A549 (cell line): Measurements from ENCODE around the gene SMYD4. TPM values are rescaled to one million over a fixed set of nuclear protein-coding genes. Genes with fewer than 3 reads are reported as not detected.

Experiments
- ATAC-seq, 2 experiments: fragments of 200-7000 bp in 1 of 2; fragments of >200 bp in 1 of 2; cut with Nextera tagmentation in 1 of 2; cut with Tn5 transposase in 1 of 2; 3 replicates each; pipeline versions ENCODE4 v1.8.0 to v1.9.1; 2018 to 2020; ENCODE audit warnings: mild to moderate bottlenecking in 1 of 2, moderate library complexity in 1 of 2
- CTCF ChIA-PET: fragments of 300-600 bp; sonication (Branson Sonifier 250); formaldehyde crosslinking; extraction: SDS; loops from one replicate; lab custom pipeline; 2021; ENCODE audit warnings: antibody characterized with exemption, inconsistent platforms; lab: Yijun Ruan, JAX
- POLR2A ChIA-PET: fragments of 350-600 bp; formaldehyde crosslinking; extraction: SDS; loops from one replicate; lab custom pipeline; 2021; ENCODE audit warnings: antibody characterized with exemption, inconsistent platforms; lab: Yijun Ruan, JAX
- DNase-seq, 2 experiments: peaks; one replicate each; pipeline versions ENCODE4 v3.0.0 to v3.0.0-alpha.2; 2011 to 2016; ENCODE audit warnings: low read depth in 1 of 2, low spot score in 1 of 2
- FAIRE-seq: peaks from 2 replicates; lab custom pipeline; 2011; peaks lifted over from hg19 to GRCh38; lab: Jason Lieb, UNC
- H3K27ac ChIP-seq, 2 experiments: fragments of >200 bp; sonication (Bioruptor Twin); formaldehyde crosslinking; 3 replicates each; pipeline ENCODE4 v1.5.1; 2016 to 2017
- H3K4me1 ChIP-seq: fragments of >200 bp; sonication (Bioruptor Twin); formaldehyde crosslinking; 3 replicates; pipeline ENCODE4 v1.6.1; 2016
- H3K4me2 ChIP-seq: fragments of >200 bp; sonication (Bioruptor Twin); formaldehyde crosslinking; 3 replicates; pipeline ENCODE4 v1.6.1; 2016
- H3K4me3 ChIP-seq: fragments of >200 bp; sonication (Bioruptor Twin); formaldehyde crosslinking; 3 replicates; pipeline ENCODE4 v1.5.1; 2016
- H3K9me3 ChIP-seq: fragments of >200 bp; sonication (Bioruptor Twin); formaldehyde crosslinking; 3 replicates; pipeline ENCODE4 v1.6.1; 2016
- BHLHE40 ChIP-seq: IDR thresholded peaks from 2 replicates; pipeline ENCODE4 v1.6.1; 2012; ENCODE audit warnings: low read depth, low read length, inconsistent platforms
- CBX8 ChIP-seq: fragments of 200-600 bp; sonication (generic); IDR thresholded peaks from 2 replicates; pipeline ENCODE4 v1.6.1; 2016
- CEBPB ChIP-seq, 2 experiments: fragments of >200 bp in 1 of 2; sonication (Bioruptor Twin) in 1 of 2; formaldehyde crosslinking in 1 of 2; IDR thresholded peaks; 2 replicates each; pipeline ENCODE4 v1.6.1; 2012 to 2016
- CHD4 ChIP-seq: fragments of 200-600 bp; sonication (generic); IDR thresholded peaks from 2 replicates; pipeline ENCODE4 v1.6.1; 2016; ENCODE audit warnings: antibody characterized with exemption, mild to moderate bottlenecking, borderline replicate concordance
- EHF ChIP-seq: fragments of 250-450 bp; sonication (Bioruptor Pico); IDR thresholded peaks from 2 replicates; pipeline ENCODE4 v1.5.0; 2020; ENCODE audit warnings: mild to moderate bottlenecking
- EHMT2 ChIP-seq: fragments of 200-600 bp; sonication (generic); IDR thresholded peaks from 2 replicates; pipeline ENCODE4 v1.6.1; 2016; ENCODE audit warnings: antibody characterized with exemption, low read depth, mild to moderate bottlenecking, moderate library complexity
- ESRRA ChIP-seq: fragments of 150-350 bp; IDR thresholded peaks from 2 replicates; pipeline ENCODE4 v1.6.1; 2014; ENCODE audit warnings: mild to moderate bottlenecking, low read length, borderline replicate concordance
- FOSL2 ChIP-seq, 2 experiments: fragments of 450-650 bp in 1 of 2; fragments of >200 bp in 1 of 2; sonication (Bioruptor Twin) in 1 of 2; formaldehyde crosslinking; IDR thresholded peaks; 2 replicates each; pipeline versions ENCODE4 v1.5.0 to v1.6.1; 2016 to 2020; ENCODE audit warnings: mild to moderate bottlenecking in 1 of 2, moderate library complexity in 1 of 2
- HOXB13 ChIP-seq: fragments of 250-450 bp; sonication (Bioruptor Pico); IDR thresholded peaks from 2 replicates; pipeline ENCODE4 v1.5.0; 2020; ENCODE audit warnings: low read depth, mild to moderate bottlenecking, moderate library complexity
- HOXB5 ChIP-seq: fragments of 250-450 bp; sonication (Bioruptor Pico); IDR thresholded peaks from 2 replicates; pipeline ENCODE4 v1.5.0; 2020; ENCODE audit warnings: mild to moderate bottlenecking, moderate library complexity
- NR3C1 ChIP-seq: fragments of >200 bp; sonication (Bioruptor Twin); formaldehyde crosslinking; IDR thresholded peaks from 3 replicates; pipeline ENCODE4 v1.6.1; 2017
- POLR2AphosphoS2 ChIP-seq: conservative IDR thresholded peaks from 2 replicates; pipeline ENCODE4 v1.6.1; 2012; ENCODE audit warnings: low read length, improper control_type of control experiment, inconsistent platforms
- SMC3 ChIP-seq: fragments of >200 bp; sonication (Bioruptor Twin); formaldehyde crosslinking; IDR thresholded peaks from 3 replicates; pipeline ENCODE4 v1.6.1; 2018; ENCODE audit warnings: inconsistent platforms
- SREBF2 ChIP-seq: fragments of 450-650 bp; IDR thresholded peaks from 2 replicates; pipeline ENCODE4 v1.6.1; 2014; ENCODE audit warnings: mild to moderate bottlenecking, moderate library complexity
- ZNF302 ChIP-seq: fragments of 250-450 bp; sonication (Bioruptor Pico); IDR thresholded peaks from 2 replicates; pipeline ENCODE4 v1.9.0; 2021; ENCODE audit warnings: inconsistent platforms, mild to moderate bottlenecking, moderate library complexity
- WGBS: methylation state at CpG from one replicate; pipeline ENCODE4 v1.1.6; 2017; ENCODE audit errors: missing lambda C conversion rate; 5-methylcytosine and 5-hydroxymethylcytosine counted together
- polyA plus RNA-seq, 4 experiments: library from polyadenylated mRNA; depleted of rRNA in 3 of 4; stranded (reverse); fragments of >200 nt; fragmentation: RNase III in 1 of 4; extraction: RNeasy Plus Mini Kit Qiagen cat#74134 plus additional on column Dnase treatment in 1 of 4; gene quantifications; 2 replicates in 3 of 4; 3 replicates in 1 of 4; pipeline ENCODE4 v1.2.3, GENCODE V29; 2011 to 2017
- TF ChIP-seq, protein P1 (sequence below): fragments of 150-350 bp; IDR thresholded peaks from 2 replicates; pipeline ENCODE4 v1.6.1; 2014; ENCODE audit warnings: low read depth, mild to moderate bottlenecking, low read length
- TF ChIP-seq, protein P2 (sequence below): fragments of >200 bp; sonication (Bioruptor Twin); formaldehyde crosslinking; IDR thresholded peaks from 3 replicates; pipeline ENCODE4 v1.6.1; 2016
- TF ChIP-seq, protein P3 (sequence below): fragments of >200 bp; sonication (Bioruptor Twin); formaldehyde crosslinking; IDR thresholded peaks from 2 replicates; pipeline ENCODE4 v1.6.1; 2016
- TF ChIP-seq, protein P4 (sequence below): fragments of 250-450 bp; sonication (Bioruptor Pico); IDR thresholded peaks from 2 replicates; pipeline ENCODE4 v1.5.0; 2020; ENCODE audit warnings: low read depth, mild to moderate bottlenecking, moderate library complexity
- TF ChIP-seq, protein P5 (sequence below): fragments of 250-450 bp; sonication (Bioruptor Pico); IDR thresholded peaks from 2 replicates; pipeline ENCODE4 v1.5.0; 2021; ENCODE audit warnings: mild to moderate bottlenecking, moderate library complexity, borderline replicate concordance
- TF ChIP-seq, protein P6 (sequence below): IDR thresholded peaks from 2 replicates; pipeline ENCODE4 v1.6.1; 2012
- TF ChIP-seq, protein P7 (sequence below): IDR thresholded peaks from 2 replicates; pipeline ENCODE4 v1.6.1; 2012; ENCODE audit warnings: low read depth, borderline replicate concordance

SMYD4 gene
- polyA plus RNA-seq, 2 of the 4 experiments (the other 2 are of a cell fraction) = 11.1 to 12.1 TPM

DNA sequence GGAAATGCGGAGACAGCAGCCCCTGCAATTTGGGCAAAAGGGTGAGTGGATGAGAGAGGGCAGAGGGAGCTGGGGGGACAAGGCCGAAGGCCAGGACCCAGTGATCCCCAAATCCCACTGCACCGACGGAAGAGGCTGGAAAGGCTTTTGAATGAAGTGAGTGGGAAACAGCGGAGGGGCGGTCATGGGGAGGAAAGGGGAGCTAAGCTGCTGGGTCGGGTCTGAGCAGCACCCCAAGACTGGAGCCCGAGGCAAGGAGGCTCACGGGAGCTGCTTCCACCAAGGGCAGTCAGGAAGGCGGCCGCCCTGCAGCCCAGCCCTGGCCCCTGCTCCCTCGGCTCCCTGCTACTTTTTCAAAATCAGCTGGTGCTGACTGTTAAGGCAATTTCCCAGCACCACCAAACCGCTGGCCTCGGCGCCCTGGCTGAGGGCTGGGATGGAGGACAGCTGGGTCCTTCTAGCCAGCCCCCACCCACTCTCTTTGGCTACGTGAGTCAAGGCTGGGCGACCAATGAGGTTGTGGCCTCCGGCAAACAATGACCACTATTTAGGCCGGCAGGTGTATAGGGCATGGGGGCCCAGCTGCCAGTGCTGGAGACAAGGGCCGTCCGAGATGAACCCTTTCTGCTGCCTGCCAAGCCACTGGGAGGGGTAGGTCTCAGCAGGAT is 67.3 kb downstream of the SMYD4 start:
- Histone ChIP-seq H3K4me2 (peak overlapping the region; percentile 33), H3K4me1 (peaks cover 20% of the 10 kb centered on the region), H3K4me3 (no peak overlapping the region)
- DNase-seq = no peak
- TF ChIP-seq POLR2AphosphoS2 (no peak), HOXB13 (CRISPR knock-in tag) (no peak), EHMT2 (no peak), CBX8 (no peak), NR3C1 (no peak), ZNF302 (CRISPR knock-in tag) (no peak), SMC3 (no peak), SREBF2 (no peak)
- TF ChIP-seq, protein P1, sequence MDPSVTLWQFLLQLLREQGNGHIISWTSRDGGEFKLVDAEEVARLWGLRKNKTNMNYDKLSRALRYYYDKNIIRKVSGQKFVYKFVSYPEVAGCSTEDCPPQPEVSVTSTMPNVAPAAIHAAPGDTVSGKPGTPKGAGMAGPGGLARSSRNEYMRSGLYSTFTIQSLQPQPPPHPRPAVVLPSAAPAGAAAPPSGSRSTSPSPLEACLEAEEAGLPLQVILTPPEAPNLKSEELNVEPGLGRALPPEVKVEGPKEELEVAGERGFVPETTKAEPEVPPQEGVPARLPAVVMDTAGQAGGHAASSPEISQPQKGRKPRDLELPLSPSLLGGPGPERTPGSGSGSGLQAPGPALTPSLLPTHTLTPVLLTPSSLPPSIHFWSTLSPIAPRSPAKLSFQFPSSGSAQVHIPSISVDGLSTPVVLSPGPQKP = no peak
- TF ChIP-seq, protein P2, sequence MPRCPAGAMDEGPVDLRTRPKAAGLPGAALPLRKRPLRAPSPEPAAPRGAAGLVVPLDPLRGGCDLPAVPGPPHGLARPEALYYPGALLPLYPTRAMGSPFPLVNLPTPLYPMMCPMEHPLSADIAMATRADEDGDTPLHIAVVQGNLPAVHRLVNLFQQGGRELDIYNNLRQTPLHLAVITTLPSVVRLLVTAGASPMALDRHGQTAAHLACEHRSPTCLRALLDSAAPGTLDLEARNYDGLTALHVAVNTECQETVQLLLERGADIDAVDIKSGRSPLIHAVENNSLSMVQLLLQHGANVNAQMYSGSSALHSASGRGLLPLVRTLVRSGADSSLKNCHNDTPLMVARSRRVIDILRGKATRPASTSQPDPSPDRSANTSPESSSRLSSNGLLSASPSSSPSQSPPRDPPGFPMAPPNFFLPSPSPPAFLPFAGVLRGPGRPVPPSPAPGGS = no peak
- TF ChIP-seq, protein P3, sequence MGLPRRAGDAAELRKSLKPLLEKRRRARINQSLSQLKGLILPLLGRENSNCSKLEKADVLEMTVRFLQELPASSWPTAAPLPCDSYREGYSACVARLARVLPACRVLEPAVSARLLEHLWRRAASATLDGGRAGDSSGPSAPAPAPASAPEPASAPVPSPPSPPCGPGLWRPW = no peak
- TF ChIP-seq, protein P4, sequence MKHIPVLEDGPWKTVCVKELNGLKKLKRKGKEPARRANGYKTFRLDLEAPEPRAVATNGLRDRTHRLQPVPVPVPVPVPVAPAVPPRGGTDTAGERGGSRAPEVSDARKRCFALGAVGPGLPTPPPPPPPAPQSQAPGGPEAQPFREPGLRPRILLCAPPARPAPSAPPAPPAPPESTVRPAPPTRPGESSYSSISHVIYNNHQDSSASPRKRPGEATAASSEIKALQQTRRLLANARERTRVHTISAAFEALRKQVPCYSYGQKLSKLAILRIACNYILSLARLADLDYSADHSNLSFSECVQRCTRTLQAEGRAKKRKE = no peak
- TF ChIP-seq, all 56 proteins: peak for 0
- 66% methylated on average over 21 of the region's 21 CpGs for WGBS
- Histone ChIP-seq H3K27ac (peak overlapping the region; percentile 20 to 82), H3K9me3 (no peaks in the 10 kb centered on the region)
- ATAC-seq (peak; percentile 35 to 58; a peak in 4 of 6 replicates), FAIRE-seq (no peak)
- ChIA-PET POLR2A (interaction anchor here (0.7 kb wide), 1 partner anchor 45 kb away, joined by 3 read pairs; no protein-coding TSS in a partner anchor), CTCF (interaction anchor here (0.7 to 28.6 kb wide), 8 partner anchors 9 to 93 kb away, joined by 3 to 591 read pairs (median 7); partner anchors contain the start of genes PRPF8, RPA1, SMYD4 and WDR81)

DNA sequence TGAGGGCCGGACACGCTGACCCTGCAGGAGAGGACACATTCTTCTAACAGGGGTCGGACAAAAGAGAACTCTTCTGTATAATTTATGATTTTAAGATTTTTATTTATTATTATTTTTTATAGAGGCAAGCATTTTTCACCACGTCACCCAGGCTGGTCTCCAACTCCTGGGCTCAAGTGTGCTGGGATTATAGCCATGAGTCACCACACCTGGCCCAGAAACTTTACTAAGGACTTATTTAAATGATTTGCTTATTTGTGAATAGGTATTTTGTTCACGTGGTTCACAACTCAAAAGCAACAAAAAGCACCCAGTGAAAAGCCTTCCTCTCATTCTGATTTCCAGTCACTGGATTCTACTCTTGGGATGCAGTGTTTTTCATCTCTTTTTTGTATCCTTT is 70.2 kb downstream of the SMYD4 start:
- DNase-seq = no peak

DNA sequence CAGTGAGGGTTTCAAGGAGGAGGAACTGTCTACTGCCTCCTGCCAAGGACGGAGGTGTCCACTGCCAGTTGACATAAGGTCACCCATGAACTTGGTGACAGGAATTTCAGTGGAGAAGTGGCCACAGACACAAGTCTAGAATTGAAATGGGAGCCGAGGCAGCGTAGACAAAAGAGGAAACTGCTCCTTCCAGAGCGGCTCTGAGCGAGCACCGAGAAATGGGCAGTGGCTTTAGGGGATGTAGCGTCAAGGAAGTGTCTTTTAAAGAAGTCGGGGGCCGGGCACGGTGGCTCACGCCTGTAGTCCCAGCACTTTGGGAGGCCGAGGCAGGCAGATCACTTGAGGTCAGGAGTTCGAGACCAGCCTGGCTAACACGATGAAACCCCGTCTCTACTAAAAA is 70.9 kb downstream of the SMYD4 start:
- FAIRE-seq (no peak), ATAC-seq (no peak), DNase-seq (no peak)
- ChIA-PET POLR2A (no interaction called here), CTCF (interaction anchor here (2.9 kb wide), 1 partner anchor 14 kb away, joined by 16 read pairs; no protein-coding TSS in a partner anchor)
- Histone ChIP-seq H3K4me2 (no peak overlapping the region), H3K4me3 (no peak overlapping the region), H3K27ac (no peak overlapping the region), H3K4me1 (peaks cover 20% of the 10 kb centered on the region), H3K9me3 (no peaks in the 10 kb centered on the region)
- WGBS = 82% methylated on average over 15 of the region's 15 CpGs
- TF ChIP-seq SREBF2 (no peak), ESRRA (no peak), CEBPB (IDR thresholded peaks at IDR 0.05) (no peak), HOXB13 (CRISPR knock-in tag) (no peak), HOXB5 (no peak), CBX8 (no peak), POLR2AphosphoS2 (no peak)
- TF ChIP-seq, protein P4 = no peak
- TF ChIP-seq, protein P5, sequence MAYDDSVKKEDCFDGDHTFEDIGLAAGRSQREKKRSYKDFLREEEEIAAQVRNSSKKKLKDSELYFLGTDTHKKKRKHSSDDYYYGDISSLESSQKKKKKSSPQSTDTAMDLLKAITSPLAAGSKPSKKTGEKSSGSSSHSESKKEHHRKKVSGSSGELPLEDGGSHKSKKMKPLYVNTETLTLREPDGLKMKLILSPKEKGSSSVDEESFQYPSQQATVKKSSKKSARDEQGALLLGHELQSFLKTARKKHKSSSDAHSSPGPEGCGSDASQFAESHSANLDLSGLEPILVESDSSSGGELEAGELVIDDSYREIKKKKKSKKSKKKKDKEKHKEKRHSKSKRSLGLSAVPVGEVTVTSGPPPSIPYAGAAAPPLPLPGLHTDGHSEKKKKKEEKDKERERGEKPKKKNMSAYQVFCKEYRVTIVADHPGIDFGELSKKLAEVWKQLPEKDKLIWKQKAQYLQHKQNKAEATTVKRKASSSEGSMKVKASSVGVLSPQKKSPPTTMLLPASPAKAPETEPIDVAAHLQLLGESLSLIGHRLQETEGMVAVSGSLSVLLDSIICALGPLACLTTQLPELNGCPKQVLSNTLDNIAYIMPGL (CRISPR knock-in tag) = no peak
- TF ChIP-seq, protein P6, sequence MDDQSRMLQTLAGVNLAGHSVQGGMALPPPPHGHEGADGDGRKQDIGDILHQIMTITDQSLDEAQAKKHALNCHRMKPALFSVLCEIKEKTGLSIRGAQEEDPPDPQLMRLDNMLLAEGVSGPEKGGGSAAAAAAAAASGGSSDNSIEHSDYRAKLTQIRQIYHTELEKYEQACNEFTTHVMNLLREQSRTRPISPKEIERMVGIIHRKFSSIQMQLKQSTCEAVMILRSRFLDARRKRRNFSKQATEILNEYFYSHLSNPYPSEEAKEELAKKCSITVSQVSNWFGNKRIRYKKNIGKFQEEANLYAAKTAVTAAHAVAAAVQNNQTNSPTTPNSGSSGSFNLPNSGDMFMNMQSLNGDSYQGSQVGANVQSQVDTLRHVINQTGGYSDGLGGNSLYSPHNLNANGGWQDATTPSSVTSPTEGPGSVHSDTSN = no peak
- TF ChIP-seq, protein P7, sequence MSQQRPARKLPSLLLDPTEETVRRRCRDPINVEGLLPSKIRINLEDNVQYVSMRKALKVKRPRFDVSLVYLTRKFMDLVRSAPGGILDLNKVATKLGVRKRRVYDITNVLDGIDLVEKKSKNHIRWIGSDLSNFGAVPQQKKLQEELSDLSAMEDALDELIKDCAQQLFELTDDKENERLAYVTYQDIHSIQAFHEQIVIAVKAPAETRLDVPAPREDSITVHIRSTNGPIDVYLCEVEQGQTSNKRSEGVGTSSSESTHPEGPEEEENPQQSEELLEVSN = no peak

More for the DNA sequence above, 70.2 kb downstream of the SMYD4 start:
- Histone ChIP-seq H3K4me3 (no peak overlapping the region), H3K27ac (no peak overlapping the region), H3K4me1 (peaks cover 20% of the 10 kb centered on the region), H3K9me3 (no peaks in the 10 kb centered on the region), H3K4me2 (no peak overlapping the region)
- CTCF ChIA-PET = interaction anchor here (2.9 kb wide), 1 partner anchor 14 kb away, joined by 16 read pairs; no protein-coding TSS in a partner anchor
- ATAC-seq (no peak), FAIRE-seq (no peak)
- POLR2A ChIA-PET = no interaction called here
- WGBS = 75% methylated on average over 5 of the region's 5 CpGs
- TF ChIP-seq BHLHE40 = no peak
- no peak for TF ChIP-seq CHD4
- no peak for TF ChIP-seq EHF (CRISPR knock-in tag)
- TF ChIP-seq FOSL2 (IDR thresholded peaks at IDR 0.05) = no peak
- TF ChIP-seq FOSL2 (CRISPR knock-in tag; IDR thresholded peaks at IDR 0.05) = peak; percentile 23; the same call in 1 of the 2 replicates
- TF ChIP-seq, protein P2 = no peak
